Measurements from ENCODE around the gene RAD50.

Gene RAD50

GRCh38 chr5:132678735-132679134 is 122.0 kb downstream of the RAD50 start:
- Histone ChIP-seq H3K36me3 (ENCODE audit: control insufficient read depth, low read length) (no peaks in the 10 kb centered on the region), H3K4me3 (ENCODE audit: low read length) (no peak overlapping the region), H3K79me2 (ENCODE audit: control insufficient read depth, low read length) (no peaks in the 10 kb centered on the region), H3K9me3 (ENCODE audit: control insufficient read depth, insufficient read depth, low read length) (no peaks in the 10 kb centered on the region), H3K27ac (ENCODE audit: low read depth, low read length) (no peak overlapping the region), H3K27me3 (ENCODE audit: control insufficient read depth, low read length) (no peaks in the 10 kb centered on the region), H3K4me1 (ENCODE audit: control insufficient read depth, low read length) (peaks cover 23% of the 10 kb centered on the region), H4K20me1 (ENCODE audit: control insufficient read depth, insufficient read depth, low read depth, low read length) (no peaks in the 10 kb centered on the region), H3K9me2 (replicated peaks; ENCODE audit: control insufficient read depth, low read length) (no peaks in the 10 kb centered on the region), H3K4me2 (ENCODE audit: low read length) (no peak overlapping the region), H3F3A (ENCODE audit: control insufficient read depth, insufficient read depth) (no peaks in the 10 kb centered on the region)
- TF ChIP-seq CTCF (IDR thresholded peaks at IDR 0.05; ENCODE audit: low read depth, low read length, poor library complexity, severe bottlenecking) (no peak), EZH2phosphoT487 (IDR thresholded peaks at IDR 0.05; ENCODE audit: borderline replicate concordance, low read length) (no peak)

- no peak for TF ChIP-seq CTCF (IDR thresholded peaks at IDR 0.05; ENCODE audit: low read depth, low read length, poor library complexity, severe bottlenecking)
- TF ChIP-seq EZH2phosphoT487 (IDR thresholded peaks at IDR 0.05; ENCODE audit: borderline replicate concordance, low read length), result no peak
- no peaks in the 10 kb centered on the region for H3K27me3 ChIP-seq (ENCODE audit: control insufficient read depth, low read length)
- H3K79me2 ChIP-seq (ENCODE audit: control insufficient read depth, low read length), result no peaks in the 10 kb centered on the region
- no peaks in the 10 kb centered on the region for H4K20me1 ChIP-seq (ENCODE audit: control insufficient read depth, insufficient read depth, low read depth, low read length)
- H3K36me3 ChIP-seq (ENCODE audit: control insufficient read depth, low read length), result no peaks in the 10 kb centered on the region
- no peaks in the 10 kb centered on the region for H3K9me3 ChIP-seq (ENCODE audit: control insufficient read depth, insufficient read depth, low read length)
- no peak overlapping the region for H3K27ac ChIP-seq (ENCODE audit: low read depth, low read length)
- no peaks in the 10 kb centered on the region for H3F3A ChIP-seq (ENCODE audit: control insufficient read depth, insufficient read depth)
- peaks cover 23% of the 10 kb centered on the region for H3K4me1 ChIP-seq (ENCODE audit: control insufficient read depth, low read length)
- H3K4me3 ChIP-seq (ENCODE audit: low read length), result no peak overlapping the region
- H3K4me2 ChIP-seq (ENCODE audit: low read length), result no peak overlapping the region
- no peaks in the 10 kb centered on the region for H3K9me2 ChIP-seq (replicated peaks; ENCODE audit: control insufficient read depth, low read length)
Measured at GRCh38 chr5:132679166-132679565, 122.4 kb downstream of the RAD50 start.

- H3K36me3 ChIP-seq (ENCODE audit: control insufficient read depth, low read length), result no peaks in the 10 kb centered on the region
Measured at GRCh38 chr5:132679717-132680380, 123.1 kb downstream of the RAD50 start.

More at GRCh38 chr5:132679717-132680380, 123.1 kb downstream of the RAD50 start:
- H3K9me3 ChIP-seq (ENCODE audit: control insufficient read depth, insufficient read depth, low read length), result no peaks in the 10 kb centered on the region
- no peak for TF ChIP-seq EZH2phosphoT487 (IDR thresholded peaks at IDR 0.05; ENCODE audit: borderline replicate concordance, low read length)
- no peak for TF ChIP-seq CTCF (IDR thresholded peaks at IDR 0.05; ENCODE audit: low read depth, low read length, poor library complexity, severe bottlenecking)
- no peak overlapping the region for H3K27ac ChIP-seq (ENCODE audit: low read depth, low read length)
- no peaks in the 10 kb centered on the region for H3F3A ChIP-seq (ENCODE audit: control insufficient read depth, insufficient read depth)
- H3K79me2 ChIP-seq (ENCODE audit: control insufficient read depth, low read length), result no peaks in the 10 kb centered on the region
- H4K20me1 ChIP-seq (ENCODE audit: control insufficient read depth, insufficient read depth, low read depth, low read length), result no peaks in the 10 kb centered on the region
- peaks cover 26% of the 10 kb centered on the region for H3K4me1 ChIP-seq (ENCODE audit: control insufficient read depth, low read length)
- H3K9me2 ChIP-seq (replicated peaks; ENCODE audit: control insufficient read depth, low read length), result no peaks in the 10 kb centered on the region
- no peak overlapping the region for H3K4me3 ChIP-seq (ENCODE audit: low read length)
- no peak overlapping the region for H3K4me2 ChIP-seq (ENCODE audit: low read length)
- no peaks in the 10 kb centered on the region for H3K27me3 ChIP-seq (ENCODE audit: control insufficient read depth, low read length)

Data from DOHH2 (cell line).